GM21737 (cell line): ENCODE measurements around the gene CYTH2.
"Not testable (repeated sequence)": the region's sequence is repeated elsewhere in the genome, so short reads cannot be mapped to it uniquely, and the experiment has no call there.

Source experiments
- ATAC-seq: cut with Tn5 transposase; IDR thresholded peaks from one replicate; pipeline ENCODE4 v1.9.1; 2021; ENCODE audit warnings: mild to moderate bottlenecking, moderate library complexity; ENCODE audit not compliant: unreplicated experiment

CYTH2 gene

GRCh38 chr19:48476176-48476575, 7.0 kb downstream of the CYTH2 start:
- no peak for ATAC-seq

DNA sequence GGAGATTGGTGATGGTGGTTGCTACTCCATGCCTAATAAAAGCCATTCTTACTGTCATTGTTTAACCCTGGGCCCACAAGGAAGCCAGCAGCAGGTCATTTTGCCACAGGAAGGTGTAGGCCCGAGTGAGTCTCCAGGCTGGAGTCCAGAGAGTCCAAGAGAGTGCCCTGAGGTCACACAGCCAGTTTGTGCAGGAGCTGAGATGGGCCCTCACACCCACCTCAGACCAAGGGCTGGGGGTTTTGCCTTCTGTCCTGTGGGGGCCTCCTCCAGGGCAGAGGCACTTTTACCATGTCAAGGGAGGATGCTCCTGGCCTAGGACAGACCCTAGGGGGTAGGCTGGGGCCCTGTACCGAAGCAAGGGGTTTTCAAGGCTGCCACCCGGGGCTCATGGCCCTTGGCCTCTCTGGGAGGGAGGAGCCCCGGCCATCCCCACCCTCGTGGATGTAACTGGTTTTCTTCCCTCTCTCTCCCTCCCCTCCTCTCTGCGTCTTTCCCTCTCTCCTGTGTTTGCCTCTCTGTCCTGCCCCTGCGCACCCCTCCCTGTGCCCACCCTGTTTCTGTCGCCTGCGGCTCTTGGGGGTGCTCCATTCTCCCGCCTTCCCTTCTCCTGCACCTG, 8.0 kb downstream of the CYTH2 start:
- no peak for ATAC-seq

- ATAC-seq: no peak
Measured at GRCh38 chr19:48477698-48478338, 8.6 kb downstream of the CYTH2 start.

GRCh38 chr19:48478339-48479256, 9.4 kb downstream of the CYTH2 start:
- no peak for ATAC-seq

GRCh38 chr19:48479686-48480085, 10.5 kb downstream of the CYTH2 start:
- ATAC-seq: no peak

GRCh38 chr19:48480183-48480557, 11.0 kb downstream of the CYTH2 start:
- ATAC-seq: no peak

DNA sequence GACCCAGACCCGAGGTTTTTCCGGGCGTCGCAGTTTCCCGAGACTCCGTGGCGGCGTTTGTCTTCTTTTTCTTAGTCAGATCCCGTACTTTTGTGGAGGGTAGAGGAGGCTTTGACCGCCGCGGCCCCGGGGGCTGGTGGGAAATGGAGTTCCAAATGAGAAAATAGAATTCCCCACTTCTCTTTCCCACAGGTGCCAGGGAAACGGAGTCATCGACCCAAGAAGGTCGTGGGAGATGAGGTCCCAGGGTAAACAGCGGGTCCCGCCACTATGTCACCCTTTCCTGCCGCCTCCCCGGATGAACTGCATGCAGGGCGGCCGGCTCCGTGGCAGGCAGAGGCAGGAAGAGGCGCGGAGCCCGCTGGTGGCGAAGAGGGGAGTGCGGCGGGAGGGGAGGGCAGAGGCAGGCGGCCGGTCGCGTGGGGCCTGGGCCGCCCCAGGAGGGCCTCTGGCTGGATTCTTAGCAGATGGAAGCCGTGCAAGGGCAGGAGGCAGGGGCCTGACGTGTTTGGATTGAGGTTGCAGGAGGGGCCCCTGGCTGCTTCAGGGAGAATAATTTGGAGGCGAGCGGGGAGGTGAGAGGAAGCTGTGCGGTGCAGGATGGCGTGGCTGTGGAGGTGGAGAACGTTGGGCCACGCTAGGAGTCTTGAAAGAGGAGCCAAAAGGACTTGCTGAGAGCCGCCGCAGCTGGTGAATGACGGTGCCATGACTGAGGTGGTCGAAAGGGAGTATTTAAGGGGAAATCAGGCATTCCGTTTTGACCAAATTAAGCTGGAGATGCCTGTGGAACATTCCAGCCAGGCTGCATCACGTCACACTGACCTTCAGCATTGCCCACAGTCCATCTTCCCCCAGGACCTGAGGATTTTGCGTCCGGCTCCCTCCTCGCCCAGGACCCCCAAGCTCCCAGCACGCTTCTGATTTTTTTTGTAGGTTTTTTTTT, 11.7 kb downstream of the CYTH2 start:
- no peak for ATAC-seq

- no peak for ATAC-seq
Measured at GRCh38 chr19:48481846-48482639, 12.9 kb downstream of the CYTH2 start.

GRCh38 chr19:48483301-48483700, 14.1 kb downstream of the CYTH2 start:
- ATAC-seq: no peak

- ATAC-seq: no peak
Measured at GRCh38 chr19:48484247-48484893, 15.2 kb downstream of the CYTH2 start.

- no peak for ATAC-seq
Measured at GRCh38 chr19:48484931-48485612, 15.9 kb downstream of the CYTH2 start.

- ATAC-seq: not testable (repeated sequence)
Measured at GRCh38 chr19:48486706-48487105, 17.5 kb downstream of the CYTH2 start.

- no peak for ATAC-seq
Measured at GRCh38 chr19:48487544-48487943, 18.4 kb downstream of the CYTH2 start.

GRCh38 chr19:48487948-48488347, 18.8 kb downstream of the CYTH2 start:
- ATAC-seq: no peak

- not testable (repeated sequence) for ATAC-seq
Measured at GRCh38 chr19:48488478-48488877, 19.3 kb downstream of the CYTH2 start.

- ATAC-seq: no peak
Measured at GRCh38 chr19:48489608-48490216, 20.5 kb downstream of the CYTH2 start.

GRCh38 chr19:48490981-48491792, 22.0 kb downstream of the CYTH2 start:
- ATAC-seq: no peak

- ATAC-seq: no peak
Measured at GRCh38 chr19:48491793-48492123, 22.6 kb downstream of the CYTH2 start.
